GM19452 (cell line): ENCODE data around the gene TCF3.
A peak's percentile ranks its signal among the peaks of the same experiment; 100 is the strongest.

Source experiments
- ATAC-seq: cut with Tn5 transposase; IDR thresholded peaks from one replicate; pipeline ENCODE4 v1.9.1; 2021; ENCODE audit not compliant: unreplicated experiment

Gene TCF3

DNA sequence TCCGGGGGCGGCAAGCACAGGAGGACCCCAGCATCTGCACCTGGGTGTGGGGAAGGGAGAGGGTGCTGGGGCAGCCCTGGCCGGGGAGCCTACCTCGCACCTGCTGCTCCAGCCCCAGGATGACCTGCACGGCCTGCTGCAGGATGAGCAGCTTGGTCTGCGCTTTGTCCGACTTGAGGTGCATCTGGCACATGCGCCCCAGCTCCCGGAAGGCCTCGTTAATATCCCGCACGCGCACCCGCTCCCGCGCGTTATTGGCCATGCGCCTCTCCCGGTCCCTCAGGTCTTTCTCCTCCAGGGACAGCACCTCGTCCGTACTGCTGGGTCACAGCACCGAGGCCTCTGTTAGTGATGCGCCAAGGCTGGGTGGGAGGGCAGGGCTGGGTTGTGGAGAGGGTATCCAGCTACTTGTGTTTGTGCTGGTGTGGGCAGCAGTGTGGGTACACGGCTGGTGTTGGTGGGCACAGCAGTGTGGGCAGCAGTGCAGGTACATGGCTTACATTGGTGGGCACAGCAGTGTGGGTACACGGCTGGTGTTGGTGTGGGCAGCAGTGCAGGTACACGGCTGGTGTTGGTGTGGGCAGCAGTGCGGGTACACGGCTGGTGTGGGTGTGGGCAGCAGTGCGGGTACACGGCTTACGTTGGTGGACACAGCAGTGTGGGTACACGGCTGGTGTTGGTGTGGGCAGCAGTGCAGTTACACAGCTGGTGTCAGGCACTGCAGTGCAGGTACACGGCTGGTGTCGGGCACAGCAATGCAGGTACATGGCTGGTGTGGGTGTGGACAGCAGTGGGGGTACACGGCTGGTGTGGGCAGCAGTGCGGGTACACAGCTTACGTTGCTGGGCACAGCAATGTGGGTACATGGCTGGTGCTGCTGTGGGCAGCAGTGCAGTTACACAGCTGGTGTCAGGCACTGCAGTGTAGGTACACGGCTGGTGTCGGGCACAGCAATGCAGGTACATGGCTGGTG, 40.0 kb downstream of the TCF3 start:
- no peak for ATAC-seq

DNA sequence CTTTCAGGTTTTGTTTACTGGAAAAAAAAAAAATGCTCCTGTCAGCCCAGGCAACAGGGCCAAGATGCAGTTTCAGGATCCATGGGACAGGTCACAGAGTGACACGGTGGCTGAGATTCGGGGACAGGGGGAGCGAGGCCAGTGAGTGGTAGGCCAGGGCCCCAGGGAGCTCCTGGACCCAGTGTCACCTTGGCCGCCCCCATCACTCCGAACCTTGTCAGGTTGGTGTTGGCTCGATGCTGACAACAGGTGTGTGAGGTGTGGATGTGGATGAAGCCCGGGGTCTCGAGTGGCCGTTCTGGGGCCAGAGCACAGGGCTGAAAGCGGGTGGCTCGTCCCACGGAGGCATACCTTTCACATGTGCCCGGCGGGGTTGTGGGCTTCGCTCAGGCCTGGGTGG, 41.1 kb downstream of the TCF3 start:
- no peak for ATAC-seq

DNA sequence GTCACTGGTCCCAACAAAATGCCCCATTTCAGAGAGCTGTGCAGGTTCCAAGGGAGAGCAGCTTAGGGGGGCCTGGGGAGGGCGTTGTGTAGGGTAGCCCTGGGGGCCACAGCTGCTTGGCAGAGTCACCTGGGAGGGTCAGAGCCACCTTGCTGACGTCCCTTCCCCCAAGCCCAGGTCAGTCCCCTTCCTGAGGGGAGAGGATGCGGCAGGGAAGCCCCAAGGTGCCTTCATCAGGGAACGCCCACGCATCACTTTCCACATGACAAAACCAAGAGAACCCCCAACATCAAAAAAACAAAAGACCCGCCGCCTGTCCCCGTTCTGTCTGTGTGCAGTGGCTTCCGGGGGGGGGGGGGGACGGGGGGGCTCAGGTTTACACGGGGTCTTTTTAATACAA, 41.8 kb downstream of the TCF3 start:
- ATAC-seq, result no peak

DNA sequence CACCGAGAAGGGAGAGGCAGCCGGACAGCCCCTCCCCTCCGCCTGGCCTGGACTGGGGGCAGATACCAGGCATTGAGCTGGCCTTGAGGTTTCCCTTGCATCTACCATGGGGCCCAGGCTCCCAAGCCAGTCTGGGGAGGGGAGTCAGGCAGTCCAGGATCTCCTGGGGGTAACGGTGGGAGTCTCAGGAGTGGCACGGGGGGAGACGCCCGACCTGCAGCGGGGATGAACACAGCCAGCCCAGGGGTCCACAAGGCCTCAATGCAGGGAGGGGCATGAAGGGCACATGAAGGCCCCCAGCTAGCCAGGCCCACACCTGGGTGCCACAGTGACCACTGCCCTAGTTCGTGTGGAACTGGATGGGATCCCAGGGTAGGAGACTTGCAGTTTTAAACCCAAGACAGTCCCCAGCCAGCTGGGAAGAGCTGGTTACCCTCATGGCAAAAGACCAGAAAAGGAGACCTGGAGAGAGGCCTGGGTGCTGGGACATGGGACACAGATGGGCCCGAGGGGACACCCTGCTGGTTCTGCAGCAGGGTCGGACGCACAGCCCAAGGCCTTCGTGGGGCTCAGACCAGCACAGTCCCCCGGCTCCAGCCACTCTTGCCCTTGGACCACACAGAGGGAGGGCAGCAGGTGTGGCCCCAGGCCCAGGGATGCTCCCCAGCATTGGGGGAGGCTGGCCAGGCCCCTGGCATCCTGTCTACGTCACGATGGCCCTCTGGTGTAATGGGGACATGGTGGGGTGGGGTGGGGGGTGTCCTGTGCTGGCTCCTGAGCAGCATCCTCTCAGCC, 42.5 kb downstream of the TCF3 start:
- ATAC-seq, result no peak

DNA sequence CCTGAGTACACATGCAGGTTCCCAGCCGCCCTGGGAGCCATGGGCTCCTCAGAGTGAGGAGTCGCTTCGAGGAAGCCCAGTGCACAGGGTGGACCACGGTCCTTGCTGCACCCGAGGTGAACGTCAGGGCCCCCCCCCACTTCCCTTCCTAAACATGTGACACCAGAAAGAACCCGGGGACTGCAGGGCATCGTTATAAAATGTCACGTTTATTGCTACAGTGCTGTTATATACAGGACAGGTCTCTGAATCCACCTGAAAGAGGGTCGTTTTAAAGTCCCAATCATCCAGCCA, 43.4 kb downstream of the TCF3 start:
- no peak for ATAC-seq

- no peak for ATAC-seq
Observed at GRCh38 chr19:1608359-1609102, 43.9 kb downstream of the TCF3 start.

GRCh38 chr19:1606138-1606651, 46.2 kb downstream of the TCF3 start:
- no peak for ATAC-seq

DNA sequence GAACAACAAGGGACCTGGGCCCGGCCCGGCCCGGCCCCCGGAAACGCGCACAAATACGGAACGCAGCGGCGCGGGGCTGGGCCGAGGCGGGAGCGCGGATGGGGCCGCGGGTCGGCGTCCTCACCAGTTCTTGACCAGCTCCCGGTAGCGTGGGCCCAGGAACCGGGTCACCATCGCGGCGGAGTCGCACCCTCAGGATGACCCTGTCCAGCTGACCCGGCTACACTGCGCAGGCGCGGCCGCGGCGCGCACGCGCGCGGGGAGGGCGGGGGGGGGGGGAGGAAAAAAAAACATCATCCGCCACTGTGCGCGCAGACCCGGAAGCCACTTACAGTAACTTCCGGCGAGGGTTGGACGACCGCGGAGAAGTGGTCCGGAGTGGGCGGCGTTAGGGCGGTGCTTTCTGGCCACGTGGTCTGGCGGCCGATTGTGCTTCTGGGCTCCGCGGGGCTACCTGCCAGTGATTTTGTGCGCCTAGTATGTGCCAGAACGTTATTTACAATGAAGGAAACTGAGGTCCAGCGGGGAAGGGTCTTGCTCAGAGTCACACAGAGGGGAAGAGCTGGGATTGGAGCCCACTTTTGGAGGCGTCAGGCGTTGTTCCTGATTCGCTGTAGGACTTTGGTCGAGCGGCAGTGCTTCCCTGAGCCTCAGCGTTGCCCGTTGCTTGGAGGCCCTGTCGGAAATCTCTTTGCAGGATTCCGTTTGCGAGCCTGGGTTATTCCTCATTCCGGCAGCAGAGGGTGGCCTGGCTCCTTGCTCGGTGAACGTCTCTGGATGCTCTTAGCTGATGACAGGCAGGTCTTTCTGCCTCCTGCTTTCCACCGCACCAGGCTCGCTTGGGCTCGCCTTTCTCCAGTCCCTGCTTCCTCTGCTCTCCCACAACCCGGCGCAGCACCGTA, 46.9 kb downstream of the TCF3 start, which contains the start of gene UQCR11:
TSS of gene UQCR11 (minus strand) at position 227 of the 902 bp plus-strand sequence. CDS start at position 174, 53 bp downstream.
- ATAC-seq, result peak; percentile 88

DNA sequence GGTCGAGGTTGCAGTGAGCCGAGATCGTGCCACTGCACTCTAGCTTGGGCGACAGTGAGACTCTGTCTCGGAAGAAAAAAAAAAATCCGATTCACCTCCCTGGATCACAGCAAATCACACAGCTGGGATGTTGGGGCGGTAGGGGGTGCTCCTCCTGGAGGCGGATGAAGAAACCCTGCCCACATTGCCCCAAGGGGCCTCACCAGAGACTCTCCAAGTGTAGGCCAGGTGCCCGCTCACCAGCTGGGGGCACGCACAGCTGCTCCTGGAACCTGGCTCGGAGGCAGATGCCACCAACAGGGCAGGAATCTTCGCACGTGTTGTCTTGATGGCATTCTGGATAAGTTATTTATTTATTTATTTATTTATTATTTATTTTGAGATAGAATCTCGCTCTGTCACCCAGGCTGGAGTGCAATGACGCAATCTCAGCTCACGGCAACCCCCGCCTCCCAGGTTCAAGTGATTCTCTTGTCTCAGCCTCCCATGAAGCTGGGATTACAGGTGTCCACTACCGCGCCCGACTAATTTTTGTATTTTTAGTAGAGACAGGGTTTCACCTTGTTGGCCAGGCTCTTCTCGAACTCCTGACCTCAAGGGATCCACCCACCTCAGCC, 50.2 kb downstream of the TCF3 start:
- ATAC-seq, result no peak

GRCh38 chr19:1601613-1602064, 50.8 kb downstream of the TCF3 start:
- ATAC-seq, result no peak

- no peak for ATAC-seq
Observed at GRCh38 chr19:1599460-1599846, 53.0 kb downstream of the TCF3 start.

- no peak for ATAC-seq
Observed at GRCh38 chr19:1598777-1599459, 53.5 kb downstream of the TCF3 start.

- no peak for ATAC-seq
Observed at GRCh38 chr19:1593501-1593772, 59.0 kb downstream of the TCF3 start.

DNA sequence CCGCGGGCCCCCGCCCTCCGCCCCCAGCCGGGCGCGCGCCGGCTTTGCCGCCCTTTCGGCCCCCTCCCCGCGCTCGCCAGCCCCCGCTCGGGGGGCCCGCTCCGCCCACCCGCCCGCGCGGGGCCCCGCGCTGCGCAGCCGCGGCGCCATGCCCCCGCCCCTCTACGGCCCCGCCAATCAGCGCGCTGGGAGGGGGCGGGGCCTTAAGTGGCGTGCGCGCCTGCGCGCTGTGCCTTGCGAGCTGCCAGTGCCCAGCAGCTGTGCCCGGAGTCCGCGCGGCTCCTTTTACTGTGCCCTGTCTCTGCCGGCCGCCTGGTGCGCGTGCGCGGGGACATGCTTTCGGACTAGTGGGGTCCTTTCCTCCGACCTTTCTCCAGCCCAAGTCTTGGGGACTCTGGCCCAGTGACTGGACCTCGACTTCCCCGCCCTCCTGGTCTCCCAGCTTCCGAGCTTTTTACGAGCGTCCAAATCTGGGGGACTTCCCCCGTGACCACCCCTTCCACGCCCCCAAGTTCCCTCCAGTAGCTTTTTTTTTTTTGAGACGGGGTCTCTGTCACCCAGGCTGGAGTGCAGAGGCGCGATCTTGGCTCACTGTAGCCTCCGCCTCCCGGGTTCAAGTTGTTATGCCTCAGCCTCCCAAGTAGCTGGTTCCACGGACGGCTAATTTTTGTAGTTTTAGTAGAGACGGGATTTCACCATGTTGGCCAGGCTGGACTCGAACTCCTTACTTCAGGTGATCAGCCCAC, 59.5 kb downstream of the TCF3 start, which contains the start of gene MBD3:
TSS of gene MBD3 (minus strand) at position 111 of the 746 bp plus-strand sequence. CDS start 234 bp downstream, outside the sequence.
- peak; percentile 65 for ATAC-seq

DNA sequence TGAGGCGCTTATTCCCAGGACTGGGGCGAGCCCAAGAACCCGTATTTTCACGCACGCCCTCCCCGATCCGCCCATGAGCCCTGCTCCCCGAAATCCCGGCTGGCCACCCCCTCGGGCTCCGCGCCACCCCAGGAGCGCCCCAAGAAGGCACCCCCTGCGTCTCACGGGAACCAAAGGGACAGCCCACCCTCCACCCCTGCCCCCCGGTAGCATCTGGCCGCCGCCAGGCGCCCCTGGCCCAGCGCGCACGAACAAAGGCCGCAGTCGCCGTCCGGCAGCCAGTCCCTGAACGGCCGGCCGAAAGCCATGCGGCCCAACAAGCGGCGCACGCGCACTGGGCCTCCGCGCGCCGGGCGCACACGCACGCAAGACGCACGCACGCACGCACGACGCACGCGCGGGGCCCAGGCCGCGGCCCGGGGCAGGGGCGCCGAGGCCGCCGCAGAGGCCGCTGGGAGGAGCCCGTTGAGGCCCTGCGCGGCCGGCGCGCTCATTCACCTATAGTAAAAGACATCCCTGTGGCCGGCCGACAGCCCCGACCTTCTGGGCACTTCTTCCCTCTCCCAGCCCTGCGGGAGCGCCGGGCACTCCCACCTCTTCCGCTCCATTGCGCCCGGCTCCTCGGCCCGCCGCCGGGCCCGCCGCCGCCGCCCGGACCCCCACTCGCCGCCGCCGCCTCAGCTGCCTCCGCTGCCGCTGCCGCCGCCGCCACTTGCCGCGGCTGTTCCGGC, 60.2 kb downstream of the TCF3 start:
- peak; percentile 68 for ATAC-seq

GRCh38 chr19:1591421-1592023, 60.9 kb downstream of the TCF3 start:
- ATAC-seq, result no peak

DNA sequence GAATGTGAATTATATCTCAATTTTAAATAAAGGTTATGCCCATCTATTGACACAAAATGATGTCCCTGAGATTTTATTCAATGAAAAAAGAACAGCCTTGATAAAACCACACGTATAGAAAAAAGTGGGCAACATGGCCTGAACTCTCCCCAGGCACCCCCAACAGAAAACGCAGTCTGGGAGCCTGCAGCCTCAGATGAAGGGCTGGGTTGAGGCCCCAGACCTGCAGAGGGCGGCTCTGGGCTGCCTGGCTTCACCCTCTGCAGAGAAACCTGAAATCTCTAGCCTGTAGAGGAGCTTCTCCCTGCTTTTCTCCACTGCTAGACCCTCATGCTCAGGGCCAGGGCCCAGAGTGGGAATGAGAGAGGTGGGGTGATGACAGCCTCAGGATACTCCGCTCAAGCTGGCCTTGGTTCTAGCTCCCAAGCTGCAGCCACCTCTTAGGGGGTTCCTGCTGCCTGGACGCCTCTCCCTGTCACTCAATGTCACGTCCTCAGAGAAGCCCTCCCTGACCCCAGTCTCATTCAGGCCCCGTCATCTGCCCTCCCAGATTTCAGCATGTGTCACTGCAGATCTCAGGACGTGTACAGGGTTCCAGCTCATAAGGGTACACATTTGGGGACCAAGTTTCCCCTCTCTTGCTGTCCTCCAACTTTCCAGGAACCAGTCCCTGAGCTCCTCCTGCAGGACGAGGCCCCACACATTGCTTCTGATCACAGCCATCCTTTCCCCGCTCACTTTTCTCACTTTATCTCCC, 61.6 kb downstream of the TCF3 start:
- no peak for ATAC-seq
